SKM-1 treated with dmso at 0.1 percent for 144 hours (cell line): ENCODE results near the gene DRD3.

ENCODE experiments used
- DNase-seq: peaks from one replicate; lab custom pipeline; 2025; ENCODE audit not compliant: unreplicated experiment; lab: John Stamatoyannopoulos, UW

DRD3 gene

GRCh38 chr3:114178770-114179368 lies at the start of gene DRD3:
DRD3 (minus strand) TSS chr3:114179052; CDS start chr3:114171992, 7,060 bp downstream.
- DNase-seq, result no peak

- no peak for DNase-seq
Measured at GRCh38 chr3:114227076-114227475, 48.2 kb upstream of the DRD3 start.

DNA sequence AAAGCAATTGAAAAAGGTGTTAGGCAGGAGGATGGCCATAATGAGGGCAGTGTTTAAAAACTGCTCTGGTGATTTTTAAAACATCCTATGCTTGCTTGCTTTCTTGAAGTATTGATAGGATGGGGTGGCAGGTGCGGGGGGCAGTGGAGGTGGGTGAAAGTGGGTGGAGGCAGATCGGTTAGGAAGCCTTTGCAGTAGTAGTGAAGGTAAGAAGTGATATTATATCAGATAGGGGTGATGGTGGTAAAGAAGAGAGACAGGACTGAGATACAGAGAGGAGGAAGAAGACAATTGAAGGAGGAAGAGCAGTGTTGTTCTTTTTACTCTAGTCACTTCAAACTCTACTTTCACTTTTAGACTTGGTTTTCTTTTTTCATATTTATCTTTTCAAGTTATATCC lies 47.5 kb upstream of the DRD3 start:
- DNase-seq, result no peak

DNA sequence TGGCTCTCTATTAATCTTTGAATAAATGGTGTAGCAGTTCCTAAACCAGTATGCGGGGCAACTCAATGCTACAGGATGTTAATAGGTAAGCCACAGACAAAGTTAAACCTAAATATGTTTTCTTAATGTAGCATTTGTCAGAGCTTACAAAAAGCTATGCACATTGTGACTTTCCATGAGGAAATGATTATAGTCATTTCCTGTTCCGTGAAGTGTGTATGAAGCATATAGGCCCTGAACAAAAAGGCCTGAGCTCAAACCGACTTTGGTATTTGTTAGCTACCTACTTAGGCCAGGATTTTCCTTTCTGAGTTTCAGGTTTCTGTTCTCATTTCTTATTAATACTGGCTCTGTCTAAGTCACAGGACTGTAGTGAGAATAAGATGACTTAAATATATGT lies 44.3 kb upstream of the DRD3 start:
- DNase-seq, result no peak

DNA sequence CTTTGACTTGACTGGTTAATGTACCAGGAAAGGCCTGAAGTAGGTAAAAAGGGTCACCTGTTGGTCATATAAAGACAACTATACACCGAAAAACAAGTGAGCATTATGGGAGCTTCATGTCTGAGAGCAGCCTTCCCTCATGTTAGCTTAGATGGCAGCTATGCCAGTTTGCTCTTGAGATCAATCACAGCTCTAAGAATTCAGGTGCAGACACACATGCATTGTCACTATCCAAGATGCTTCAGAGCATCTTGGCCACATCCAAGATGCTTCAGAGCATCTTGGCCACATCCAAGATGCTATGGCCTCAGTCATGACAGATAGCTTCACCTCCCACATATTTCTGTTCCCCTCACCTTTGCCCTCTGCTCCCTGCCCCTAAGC lies 43.0 kb upstream of the DRD3 start:
- no peak for DNase-seq

DNA sequence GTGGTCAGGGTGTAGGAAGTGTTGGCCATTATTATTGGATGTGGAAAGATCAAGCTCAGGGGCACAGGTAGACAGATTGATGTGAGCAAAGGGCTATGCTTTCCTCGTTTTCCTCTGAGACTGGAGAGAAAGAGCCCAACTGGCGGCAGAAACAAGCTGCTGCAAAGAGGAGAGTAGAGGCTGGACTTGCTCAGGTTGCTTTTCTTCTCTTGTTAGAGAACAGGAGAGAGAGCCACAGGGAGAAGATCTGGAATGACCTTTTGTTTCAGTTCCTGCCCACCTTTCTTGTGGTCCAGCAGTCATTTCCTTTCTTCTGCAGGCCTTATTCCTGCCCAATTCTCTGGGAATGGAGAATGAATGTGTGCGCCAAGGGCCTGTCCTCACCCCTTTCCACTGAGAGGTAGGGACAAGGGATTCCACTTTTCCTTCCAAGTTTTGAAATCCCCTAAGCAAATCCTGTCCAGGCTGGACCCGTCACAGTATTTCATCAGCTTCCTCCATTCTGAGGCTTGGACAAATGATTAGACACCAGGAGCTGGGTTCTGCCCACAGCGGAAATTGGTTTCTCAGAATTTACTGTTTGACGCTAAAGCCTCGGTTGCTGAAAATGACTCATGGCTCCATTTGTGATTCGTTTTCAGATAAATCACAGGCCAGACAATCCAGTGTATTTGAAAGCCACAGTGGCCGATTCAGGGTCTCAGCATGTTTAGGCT lies 42.5 kb upstream of the DRD3 start:
- no peak for DNase-seq

- no peak for DNase-seq
Measured at GRCh38 chr3:114219741-114220140, 40.9 kb upstream of the DRD3 start.

DNA sequence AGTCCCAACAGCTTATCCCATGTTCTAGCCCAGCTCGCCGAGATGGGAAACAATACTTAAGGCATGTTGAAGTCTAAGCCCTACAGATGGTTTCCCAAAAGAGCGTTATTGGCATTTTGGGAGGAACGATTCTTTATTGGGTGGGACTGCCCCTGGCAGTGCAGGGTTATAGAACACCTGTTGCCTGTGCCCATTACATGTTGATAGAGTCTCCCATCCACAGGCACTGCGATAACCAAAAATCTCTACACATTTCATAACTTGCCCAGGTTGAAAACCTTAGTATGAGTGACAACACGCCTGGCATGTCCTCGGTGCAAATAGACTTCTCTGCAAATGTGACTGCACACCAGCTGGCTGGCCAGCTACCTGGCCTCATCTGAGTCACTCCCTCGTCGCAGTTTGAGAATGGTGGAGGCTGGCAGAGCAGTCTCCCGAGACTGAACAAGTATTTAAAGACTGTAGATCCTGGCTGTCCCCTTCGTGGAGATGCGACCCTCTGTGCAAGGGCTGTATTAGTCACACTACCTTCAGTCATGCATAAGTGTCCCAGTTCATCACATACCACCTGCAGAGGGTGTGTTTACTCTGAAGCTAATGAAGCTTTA lies 39.8 kb upstream of the DRD3 start:
- no peak for DNase-seq

GRCh38 chr3:114218006-114218405 lies 39.2 kb upstream of the DRD3 start:
- DNase-seq, result no peak

GRCh38 chr3:114217266-114217665 lies 38.4 kb upstream of the DRD3 start:
- DNase-seq, result no peak

GRCh38 chr3:114216186-114216970 lies 37.5 kb upstream of the DRD3 start:
- DNase-seq, result no peak

DNA sequence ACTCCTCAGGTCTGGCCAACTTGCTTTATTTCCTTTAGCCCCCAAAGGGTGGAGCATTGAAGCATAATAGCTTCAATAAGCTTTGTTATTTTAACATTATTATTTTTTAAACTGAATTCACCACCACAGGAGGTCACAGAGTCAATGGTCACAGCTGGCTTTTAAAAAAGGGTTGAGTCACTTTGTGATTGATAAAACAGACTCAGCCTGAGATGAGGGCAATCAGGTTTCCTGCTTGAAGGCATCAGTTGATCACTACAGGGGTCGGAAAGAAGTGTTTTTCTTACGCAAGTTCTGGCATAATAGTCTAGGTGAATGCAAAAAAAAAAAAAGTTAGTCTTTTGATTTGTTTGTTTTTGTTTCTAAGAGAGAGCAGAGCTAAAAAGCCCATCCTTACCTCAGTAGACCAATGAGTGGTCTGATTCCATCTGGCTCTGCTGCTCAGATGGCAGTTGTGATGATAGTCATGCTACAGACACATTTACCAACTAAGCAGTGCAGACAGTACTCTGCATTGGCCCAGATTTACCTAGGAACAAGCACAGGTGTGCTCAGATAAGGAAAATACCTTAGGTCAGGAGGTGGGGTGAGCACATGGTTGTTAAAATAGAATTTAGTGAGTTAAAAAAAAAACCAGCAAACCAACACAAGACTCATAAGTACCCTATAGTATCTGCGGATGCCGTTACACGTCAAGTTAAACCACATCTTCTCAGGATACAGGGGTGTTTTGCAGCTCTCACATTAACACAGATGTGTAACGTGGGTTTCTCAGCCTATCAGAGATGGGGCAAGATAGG lies 35.9 kb upstream of the DRD3 start:
- DNase-seq, result no peak

DNA sequence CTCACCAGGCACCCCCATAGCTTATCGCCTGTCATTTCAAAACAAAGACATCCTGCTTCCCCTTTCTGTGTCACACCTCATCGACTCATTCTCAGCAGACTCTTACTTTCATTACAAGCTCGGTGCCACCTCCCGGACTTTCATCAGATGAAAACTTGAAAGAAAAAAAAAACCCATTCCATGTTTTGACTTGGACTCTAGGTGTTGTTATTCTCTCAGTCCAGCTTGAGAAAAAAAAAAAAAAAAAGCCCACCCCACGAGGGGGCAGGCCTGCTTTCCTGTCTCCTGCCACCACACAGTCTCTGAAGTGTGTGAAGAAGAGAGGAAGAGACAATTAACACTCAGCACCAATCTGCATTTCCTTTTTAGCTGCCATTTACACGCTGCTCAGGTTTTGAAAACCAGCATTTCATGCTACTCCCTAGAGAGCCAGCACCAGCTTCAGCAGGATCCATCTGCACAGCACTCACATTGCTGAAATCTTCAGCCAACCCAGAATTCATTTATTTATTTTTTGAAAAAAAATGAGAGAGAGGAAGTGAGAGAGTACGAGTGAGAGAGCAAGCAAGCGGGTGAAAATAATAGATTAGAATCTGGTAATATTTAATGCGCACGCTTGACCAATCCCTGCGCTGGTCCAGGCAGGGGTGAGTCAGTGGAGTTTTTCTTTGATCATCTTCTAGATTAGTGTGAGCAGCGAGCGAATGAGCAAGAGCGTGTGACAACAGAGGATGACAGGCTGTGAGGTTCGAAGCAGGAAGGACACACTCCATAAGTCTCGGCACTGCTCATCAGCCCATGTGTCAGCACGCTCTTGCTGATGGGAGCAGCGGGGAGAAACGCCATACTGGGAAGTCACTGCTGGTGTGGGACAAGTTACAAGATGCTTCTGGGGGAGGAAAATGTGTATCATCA lies 35.0 kb upstream of the DRD3 start:
- DNase-seq, result peak; percentile 45

- DNase-seq, result no peak
Measured at GRCh38 chr3:114213292-114213626, 34.4 kb upstream of the DRD3 start.

- no peak for DNase-seq
Measured at GRCh38 chr3:114212646-114213045, 33.8 kb upstream of the DRD3 start.

- DNase-seq, result no peak
Measured at GRCh38 chr3:114207768-114208167, 28.9 kb upstream of the DRD3 start.

GRCh38 chr3:114206342-114206741 lies 27.5 kb upstream of the DRD3 start:
- no peak for DNase-seq

DNA sequence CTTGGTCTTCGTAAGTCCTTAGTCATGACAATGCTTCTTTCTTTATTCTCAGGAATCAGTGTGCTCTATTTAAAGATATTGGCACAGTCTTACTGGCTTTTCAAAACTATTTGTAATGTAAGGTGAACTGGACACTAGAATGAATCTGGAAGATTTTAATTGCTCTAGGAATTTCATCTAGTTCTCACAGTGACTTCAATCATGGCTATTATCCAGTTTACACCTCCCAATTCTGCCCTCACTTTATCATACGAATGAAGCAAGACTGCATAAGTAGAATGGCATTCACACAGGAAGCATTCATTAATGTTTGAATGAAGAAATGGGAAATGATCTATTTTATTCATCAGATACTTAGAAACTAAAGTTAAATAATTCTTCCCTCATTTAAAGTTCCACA lies 26.7 kb upstream of the DRD3 start:
- DNase-seq, result no peak

GRCh38 chr3:114194750-114195149 lies 15.9 kb upstream of the DRD3 start:
- DNase-seq, result no peak

- no peak for DNase-seq
Measured at GRCh38 chr3:114192136-114192535, 13.3 kb upstream of the DRD3 start.
